HG02642 (cell line): ENCODE data around the gene SLC25A25.
A peak's percentile ranks its signal among the peaks of the same experiment; 100 is the strongest.
"Not testable (repeated sequence)": the region's sequence is repeated elsewhere in the genome, so short reads cannot be mapped to it uniquely, and the experiment has no call there.

Source experiments
- ATAC-seq: cut with Tn5 transposase; IDR thresholded peaks from one replicate; pipeline ENCODE4 v1.9.1; 2021; ENCODE audit warnings: mild to moderate bottlenecking; ENCODE audit not compliant: unreplicated experiment, poor library complexity

SLC25A25 gene

GRCh38 chr9:128067645-128068385 lies at the start of gene SLC25A25:
SLC25A25 (plus strand) TSS chr9:128068232; CDS start chr9:128068320, 88 bp downstream.
- peak; percentile 74 for ATAC-seq

DNA sequence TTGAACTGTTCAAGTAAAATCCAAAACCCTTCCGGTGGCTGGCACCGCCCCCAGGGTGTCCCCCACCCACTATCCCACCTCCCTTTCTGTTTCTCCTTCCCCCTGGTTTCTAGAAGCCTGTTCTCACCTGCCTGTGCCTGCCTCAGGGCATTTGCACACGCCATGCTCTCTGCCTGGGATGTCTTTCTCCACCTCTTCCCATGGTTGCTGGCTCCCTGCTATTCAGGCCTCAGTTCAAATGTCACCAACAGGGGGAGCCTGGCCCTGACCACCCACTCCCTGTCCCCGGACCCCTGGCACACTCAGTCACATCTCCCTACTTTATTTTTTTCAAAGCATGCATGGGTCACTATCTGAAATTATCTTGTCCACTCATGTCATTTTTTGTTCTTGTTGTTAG lies 47.3 kb upstream of the SLC25A25 start:
- no peak for ATAC-seq

DNA sequence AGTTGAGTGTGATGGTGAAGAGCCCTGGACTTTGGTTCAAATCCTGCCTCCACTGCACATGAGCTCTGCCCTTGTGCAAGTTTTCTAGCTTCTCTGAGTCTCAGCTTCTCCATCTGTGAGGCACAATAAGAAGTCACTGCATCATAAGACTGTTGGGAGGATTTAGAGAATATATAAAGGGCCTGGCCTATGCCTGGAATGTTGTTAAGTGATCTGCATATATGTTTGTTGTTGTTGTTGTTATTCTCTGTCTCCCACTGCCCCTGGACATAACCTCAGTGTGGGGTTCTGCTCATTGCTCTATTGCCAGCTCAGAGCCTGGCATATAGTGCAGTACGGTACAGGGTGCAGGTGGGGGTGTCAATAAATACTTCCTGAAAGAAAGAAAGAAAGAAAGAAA lies 46.9 kb upstream of the SLC25A25 start:
- ATAC-seq, result no peak

DNA sequence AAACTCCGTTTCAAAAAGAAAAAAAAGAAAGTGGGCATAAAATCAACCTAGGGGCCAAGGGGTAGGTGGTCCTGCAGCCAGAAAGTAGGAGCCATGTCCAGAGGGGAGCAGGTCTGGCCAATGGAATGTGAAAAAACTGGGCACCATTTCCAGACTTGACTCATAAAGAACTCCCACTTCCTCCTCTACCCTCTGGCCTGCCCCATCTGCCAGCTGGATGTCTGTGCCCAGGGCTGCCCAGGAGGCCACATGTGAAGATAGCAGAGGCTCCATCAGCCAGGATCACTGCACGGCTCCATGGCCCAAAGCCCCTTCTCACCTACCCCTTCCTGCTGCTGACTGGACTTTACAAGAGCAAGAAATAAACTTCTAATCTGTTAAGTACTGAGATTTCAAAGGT lies 45.1 kb upstream of the SLC25A25 start:
- ATAC-seq, result no peak

DNA sequence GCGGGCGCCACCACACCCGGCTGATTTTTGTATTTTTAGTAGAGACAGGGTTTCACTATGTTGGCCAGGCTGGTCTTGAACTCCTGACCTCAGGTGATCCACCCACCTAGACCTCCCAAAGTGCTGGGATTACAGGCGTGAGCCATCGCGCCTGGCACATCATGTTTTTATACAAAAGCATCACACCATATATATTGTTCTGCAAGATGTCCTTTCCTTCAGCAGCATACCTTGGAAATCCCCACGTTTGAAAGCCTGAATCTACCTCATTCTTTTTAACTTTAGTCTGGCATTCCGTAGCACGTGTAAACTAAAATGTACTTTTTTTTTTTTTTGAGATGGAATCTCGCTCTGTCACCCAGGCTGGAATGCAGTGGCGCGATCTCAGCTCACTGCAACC lies 44.4 kb upstream of the SLC25A25 start:
- not testable (repeated sequence) for ATAC-seq

GRCh38 chr9:128024761-128025308 lies 43.2 kb upstream of the SLC25A25 start:
- ATAC-seq, result no peak

GRCh38 chr9:128025736-128026135 lies 42.3 kb upstream of the SLC25A25 start:
- no peak for ATAC-seq

- ATAC-seq, result no peak
Measured at GRCh38 chr9:128026255-128026772, 41.7 kb upstream of the SLC25A25 start.

GRCh38 chr9:128026773-128027541 lies 41.1 kb upstream of the SLC25A25 start:
- ATAC-seq, result no peak

GRCh38 chr9:128027705-128028104 lies 40.3 kb upstream of the SLC25A25 start:
- ATAC-seq, result no peak

DNA sequence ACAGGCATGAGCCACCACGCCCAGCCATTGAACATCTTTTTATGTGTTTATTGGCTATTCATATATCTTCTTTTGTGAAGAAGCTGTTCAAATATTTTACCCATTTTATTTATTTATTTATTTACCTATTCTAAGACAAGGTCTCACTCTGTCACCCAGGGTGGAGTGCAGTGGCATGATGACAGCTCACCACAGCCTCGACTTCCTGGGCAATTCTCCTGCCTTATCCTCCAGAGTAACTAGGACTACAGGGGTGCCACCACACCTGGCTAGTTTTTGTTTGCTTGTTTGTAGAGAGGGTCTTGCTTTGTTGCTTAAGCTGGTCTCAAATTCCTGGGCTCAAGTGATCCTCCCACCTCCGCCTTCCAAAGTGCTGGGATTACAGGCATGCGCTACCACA lies 34.4 kb upstream of the SLC25A25 start:
- no peak for ATAC-seq

GRCh38 chr9:128034821-128035652 lies 33.0 kb upstream of the SLC25A25 start:
- ATAC-seq, result peak; percentile 44

DNA sequence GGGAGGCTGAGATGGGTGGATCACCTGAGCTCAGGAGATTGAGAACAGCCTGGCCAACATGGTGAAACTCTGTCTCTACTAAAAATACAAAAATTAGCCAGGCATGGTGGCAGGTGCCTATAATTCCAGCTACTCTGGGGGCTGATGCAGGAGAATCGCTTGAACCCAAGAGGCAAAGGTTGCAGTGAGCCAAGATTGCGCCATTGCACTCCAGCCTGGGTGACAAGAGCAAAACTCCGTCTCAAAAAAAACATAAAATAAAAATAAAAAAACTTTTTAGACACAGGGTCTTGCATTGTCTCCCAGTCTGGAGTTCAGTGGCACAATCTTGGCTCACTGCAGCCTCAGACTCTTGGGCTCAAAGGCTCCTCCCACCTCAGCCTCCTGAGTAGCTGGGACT lies 31.5 kb upstream of the SLC25A25 start:
- not testable (repeated sequence) for ATAC-seq

DNA sequence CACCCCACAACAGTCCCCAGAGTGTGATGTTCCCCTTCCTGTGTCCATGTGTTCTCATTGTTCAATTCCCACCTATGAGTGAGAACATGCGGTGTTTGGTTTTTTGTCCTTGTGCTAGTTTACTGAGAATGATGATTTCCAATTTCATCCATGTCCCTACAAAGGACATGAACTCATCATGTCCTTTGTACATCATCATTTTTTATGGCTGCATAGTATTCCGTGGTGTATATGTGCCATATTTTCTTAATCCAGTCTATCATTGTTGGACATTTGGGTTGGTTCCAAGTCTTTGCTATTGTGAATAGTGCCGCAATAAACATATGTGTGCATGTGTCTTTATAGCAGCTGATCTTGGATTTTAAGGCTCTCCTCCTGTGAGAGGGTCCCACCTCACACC lies 27.2 kb upstream of the SLC25A25 start:
- not testable (repeated sequence) for ATAC-seq

DNA sequence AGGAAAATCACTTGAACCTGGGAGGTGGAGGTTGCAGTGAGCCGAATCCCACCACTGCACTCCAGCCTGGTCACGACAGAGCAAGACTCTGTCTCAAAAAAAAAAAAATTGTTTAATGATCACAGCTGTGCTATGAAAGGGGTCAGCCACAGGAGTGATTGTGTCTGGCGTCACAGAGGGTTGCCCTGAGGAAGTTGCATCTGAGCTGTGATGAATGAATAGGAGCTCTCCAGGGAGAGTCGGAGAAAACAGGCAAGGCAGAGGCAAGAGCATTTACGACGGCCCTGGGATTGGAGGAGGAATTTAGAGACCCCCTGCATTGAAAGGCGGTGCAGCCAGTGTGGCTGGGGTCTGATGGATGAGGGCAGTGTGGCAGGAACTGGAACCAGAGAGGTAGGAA lies 26.0 kb upstream of the SLC25A25 start:
- no peak for ATAC-seq

DNA sequence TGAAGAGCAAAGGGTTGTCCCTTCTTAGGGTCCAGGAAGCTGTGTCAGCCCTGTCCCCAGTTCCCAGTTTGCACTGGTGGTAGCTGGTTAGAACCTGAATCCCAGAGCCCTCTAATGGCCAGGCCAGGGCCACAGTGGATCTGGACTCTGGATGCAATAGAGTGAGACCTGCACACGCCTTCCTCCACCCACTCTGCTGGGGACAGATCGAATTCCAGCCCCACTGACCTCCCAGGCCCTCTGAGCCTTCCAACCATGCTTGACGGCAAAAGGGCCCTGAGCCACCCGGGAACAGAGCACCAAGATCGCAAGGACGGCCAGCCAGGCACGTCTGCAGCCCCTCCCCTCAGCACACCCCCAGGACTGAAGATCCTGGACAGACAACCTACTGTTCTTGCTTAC lies 24.6 kb upstream of the SLC25A25 start:
- ATAC-seq, result no peak

DNA sequence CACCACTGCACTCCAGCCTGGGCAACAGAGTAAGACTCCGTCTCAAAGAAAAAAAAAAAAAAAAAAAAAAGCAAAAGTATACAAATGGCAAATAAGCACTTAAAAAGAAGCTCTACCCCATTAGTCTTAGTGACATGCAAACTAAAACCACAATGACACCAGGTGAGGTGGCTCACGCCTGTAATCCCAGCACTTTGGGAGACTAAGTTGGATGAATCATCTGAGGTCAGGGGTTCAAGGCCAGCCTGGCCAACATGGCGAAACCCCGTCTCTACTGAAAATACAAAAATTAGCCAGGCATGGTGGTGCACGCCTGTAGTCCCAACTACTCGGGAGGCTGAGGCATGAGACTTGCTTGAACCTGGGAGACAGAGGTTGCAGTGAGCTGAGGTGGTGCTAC lies 22.6 kb upstream of the SLC25A25 start:
- not testable (repeated sequence) for ATAC-seq

- no peak for ATAC-seq
Measured at GRCh38 chr9:128045831-128046230, 22.2 kb upstream of the SLC25A25 start.

- no peak for ATAC-seq
Measured at GRCh38 chr9:128047231-128047630, 20.8 kb upstream of the SLC25A25 start.

GRCh38 chr9:128048663-128049062 lies 19.4 kb upstream of the SLC25A25 start:
- ATAC-seq, result no peak
